Measurements from ENCODE around the gene SON.

The SON gene

DNA sequence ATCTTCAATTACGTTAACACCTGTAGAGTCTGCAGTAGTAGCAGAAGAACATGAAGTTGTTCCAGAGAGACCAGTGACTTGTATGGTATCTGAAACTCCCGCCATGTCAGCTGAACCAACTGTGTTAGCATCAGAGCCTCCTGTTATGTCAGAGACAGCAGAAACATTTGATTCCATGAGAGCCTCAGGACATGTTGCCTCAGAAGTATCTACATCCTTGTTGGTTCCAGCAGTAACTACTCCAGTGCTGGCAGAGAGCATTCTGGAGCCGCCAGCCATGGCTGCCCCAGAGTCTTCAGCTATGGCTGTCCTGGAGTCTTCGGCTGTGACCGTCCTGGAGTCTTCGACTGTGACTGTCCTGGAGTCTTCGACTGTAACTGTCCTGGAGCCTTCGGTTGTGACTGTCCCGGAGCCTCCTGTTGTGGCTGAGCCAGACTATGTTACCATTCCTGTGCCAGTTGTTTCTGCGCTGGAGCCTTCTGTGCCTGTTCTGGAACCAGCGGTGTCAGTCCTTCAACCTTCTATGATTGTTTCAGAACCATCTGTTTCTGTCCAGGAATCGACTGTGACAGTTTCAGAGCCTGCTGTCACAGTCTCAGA is 10.3 kb downstream of the SON start:
- ChIA-PET POLR2A (no interaction called here), CTCF (interaction anchor here (0.6 kb wide), 1 partner anchor 425 kb away, joined by 3 read pairs; no protein-coding TSS in a partner anchor)
- TF ChIP-seq ZNF600 (tag by site-specific recombination; IDR thresholded peaks at IDR 0.05) (peak; percentile 76; the same call in 1 of the 2 replicates), SCRT2 (tag by site-specific recombination; IDR thresholded peaks at IDR 0.05) (peak; percentile 50; the same call in 1 of the 2 replicates), HOXC10 (CRISPR knock-in tag; IDR thresholded peaks at IDR 0.05) (no peak), ZNF677 (tag by site-specific recombination; IDR thresholded peaks at IDR 0.05) (no peak)
- TF ChIP-seq, protein P1, sequence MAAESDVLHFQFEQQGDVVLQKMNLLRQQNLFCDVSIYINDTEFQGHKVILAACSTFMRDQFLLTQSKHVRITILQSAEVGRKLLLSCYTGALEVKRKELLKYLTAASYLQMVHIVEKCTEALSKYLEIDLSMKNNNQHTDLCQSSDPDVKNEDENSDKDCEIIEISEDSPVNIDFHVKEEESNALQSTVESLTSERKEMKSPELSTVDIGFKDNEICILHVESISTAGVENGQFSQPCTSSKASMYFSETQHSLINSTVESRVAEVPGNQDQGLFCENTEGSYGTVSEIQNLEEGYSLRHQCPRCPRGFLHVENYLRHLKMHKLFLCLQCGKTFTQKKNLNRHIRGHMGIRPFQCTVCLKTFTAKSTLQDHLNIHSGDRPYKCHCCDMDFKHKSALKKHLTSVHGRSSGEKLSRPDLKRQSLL (tag by site-specific recombination; IDR thresholded peaks at IDR 0.05) = peak; percentile 92
- Histone ChIP-seq H3K9me3 (ENCODE audit: control insufficient read depth, insufficient read depth, low read depth, low read length) (no peaks in the 10 kb centered on the region), H3K4me1 (ENCODE audit: control insufficient read depth, insufficient read depth, low read length) (no peaks in the 10 kb centered on the region), H3K4me3 (ENCODE audit: low read depth, low read length) (no peak overlapping the region), H3K36me3 (ENCODE audit: control insufficient read depth in 2 of 2, insufficient read depth in 1 of 2, low read length in 2 of 2) (peaks cover 54 to 98% of the 10 kb centered on the region in 2 experiments), H3K27ac (ENCODE audit: extremely low read depth, low read depth, low read length) (no peak overlapping the region)

DNA sequence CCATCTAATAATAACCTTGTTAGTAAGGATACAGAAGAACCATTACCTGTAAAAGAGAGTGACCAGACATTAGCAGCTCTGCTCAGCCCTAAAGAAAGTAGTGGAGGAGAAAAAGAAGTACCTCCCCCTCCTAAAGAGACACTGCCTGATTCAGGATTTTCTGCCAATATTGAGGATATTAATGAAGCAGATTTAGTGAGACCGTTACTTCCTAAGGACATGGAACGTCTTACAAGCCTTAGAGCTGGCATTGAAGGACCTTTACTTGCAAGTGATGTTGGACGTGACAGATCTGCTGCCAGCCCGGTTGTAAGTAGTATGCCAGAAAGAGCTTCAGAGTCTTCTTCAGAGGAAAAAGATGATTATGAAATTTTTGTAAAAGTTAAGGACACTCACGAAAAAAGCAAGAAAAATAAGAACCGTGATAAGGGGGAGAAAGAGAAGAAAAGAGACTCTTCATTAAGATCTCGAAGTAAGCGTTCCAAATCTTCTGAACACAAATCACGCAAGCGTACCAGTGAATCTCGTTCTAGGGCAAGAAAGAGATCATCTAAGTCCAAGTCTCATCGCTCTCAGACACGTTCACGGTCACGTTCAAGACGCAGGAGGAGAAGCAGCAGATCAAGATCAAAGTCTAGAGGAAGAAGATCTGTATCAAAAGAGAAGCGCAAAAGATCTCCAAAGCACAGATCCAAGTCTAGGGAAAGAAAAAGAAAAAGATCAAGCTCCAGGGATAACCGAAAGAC is 11.6 kb downstream of the SON start:
- Histone ChIP-seq H3K4me1 (ENCODE audit: control insufficient read depth, insufficient read depth, low read length) (no peaks in the 10 kb centered on the region), H3K4me3 (ENCODE audit: low read depth, low read length) (no peak overlapping the region), H3K36me3 (ENCODE audit: control insufficient read depth in 2 of 2, insufficient read depth in 1 of 2, low read length in 2 of 2) (peaks cover 54 to 99% of the 10 kb centered on the region in 2 experiments), H3K27ac (ENCODE audit: extremely low read depth, low read depth, low read length) (no peak overlapping the region), H3K9me3 (ENCODE audit: control insufficient read depth, insufficient read depth, low read depth, low read length) (no peaks in the 10 kb centered on the region)
- ChIA-PET CTCF (interaction anchor here (1.1 kb wide), 1 partner anchor 12 kb away, joined by 3 read pairs; no protein-coding TSS in a partner anchor), POLR2A (no interaction called here)
- TF ChIP-seq, protein P2, sequence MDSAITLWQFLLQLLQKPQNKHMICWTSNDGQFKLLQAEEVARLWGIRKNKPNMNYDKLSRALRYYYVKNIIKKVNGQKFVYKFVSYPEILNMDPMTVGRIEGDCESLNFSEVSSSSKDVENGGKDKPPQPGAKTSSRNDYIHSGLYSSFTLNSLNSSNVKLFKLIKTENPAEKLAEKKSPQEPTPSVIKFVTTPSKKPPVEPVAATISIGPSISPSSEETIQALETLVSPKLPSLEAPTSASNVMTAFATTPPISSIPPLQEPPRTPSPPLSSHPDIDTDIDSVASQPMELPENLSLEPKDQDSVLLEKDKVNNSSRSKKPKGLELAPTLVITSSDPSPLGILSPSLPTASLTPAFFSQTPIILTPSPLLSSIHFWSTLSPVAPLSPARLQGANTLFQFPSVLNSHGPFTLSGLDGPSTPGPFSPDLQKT (IDR thresholded peaks at IDR 0.05; ENCODE audit: borderline replicate concordance, low read depth, low read length) = no peak
- TF ChIP-seq MZF1 (tag by site-specific recombination; IDR thresholded peaks at IDR 0.05; ENCODE audit: borderline replicate concordance) = no peak
- TF ChIP-seq, protein P3, sequence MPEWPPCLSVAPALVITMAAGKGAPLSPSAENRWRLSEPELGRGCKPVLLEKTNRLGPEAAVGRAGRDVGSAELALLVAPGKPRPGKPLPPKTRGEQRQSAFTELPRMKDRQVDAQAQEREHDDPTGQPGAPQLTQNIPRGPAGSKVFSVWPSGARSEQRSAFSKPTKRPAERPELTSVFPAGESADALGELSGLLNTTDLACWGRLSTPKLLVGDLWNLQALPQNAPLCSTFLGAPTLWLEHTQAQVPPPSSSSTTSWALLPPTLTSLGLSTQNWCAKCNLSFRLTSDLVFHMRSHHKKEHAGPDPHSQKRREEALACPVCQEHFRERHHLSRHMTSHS (tag by site-specific recombination; IDR thresholded peaks at IDR 0.05) = no peak

DNA sequence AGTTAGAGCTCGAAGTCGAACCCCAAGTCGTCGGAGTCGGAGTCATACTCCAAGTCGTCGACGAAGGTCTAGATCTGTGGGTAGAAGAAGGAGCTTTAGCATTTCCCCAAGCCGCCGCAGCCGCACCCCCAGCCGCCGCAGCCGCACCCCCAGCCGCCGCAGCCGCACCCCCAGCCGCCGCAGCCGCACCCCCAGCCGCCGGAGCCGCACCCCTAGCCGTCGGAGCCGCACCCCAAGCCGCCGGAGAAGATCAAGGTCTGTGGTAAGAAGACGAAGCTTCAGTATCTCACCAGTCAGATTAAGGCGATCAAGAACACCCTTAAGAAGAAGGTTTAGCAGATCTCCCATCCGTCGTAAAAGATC is 12.1 kb downstream of the SON start:
- TF ChIP-seq ZNF521 (tag by site-specific recombination; IDR thresholded peaks at IDR 0.05) = no peak
- TF ChIP-seq, protein P4, sequence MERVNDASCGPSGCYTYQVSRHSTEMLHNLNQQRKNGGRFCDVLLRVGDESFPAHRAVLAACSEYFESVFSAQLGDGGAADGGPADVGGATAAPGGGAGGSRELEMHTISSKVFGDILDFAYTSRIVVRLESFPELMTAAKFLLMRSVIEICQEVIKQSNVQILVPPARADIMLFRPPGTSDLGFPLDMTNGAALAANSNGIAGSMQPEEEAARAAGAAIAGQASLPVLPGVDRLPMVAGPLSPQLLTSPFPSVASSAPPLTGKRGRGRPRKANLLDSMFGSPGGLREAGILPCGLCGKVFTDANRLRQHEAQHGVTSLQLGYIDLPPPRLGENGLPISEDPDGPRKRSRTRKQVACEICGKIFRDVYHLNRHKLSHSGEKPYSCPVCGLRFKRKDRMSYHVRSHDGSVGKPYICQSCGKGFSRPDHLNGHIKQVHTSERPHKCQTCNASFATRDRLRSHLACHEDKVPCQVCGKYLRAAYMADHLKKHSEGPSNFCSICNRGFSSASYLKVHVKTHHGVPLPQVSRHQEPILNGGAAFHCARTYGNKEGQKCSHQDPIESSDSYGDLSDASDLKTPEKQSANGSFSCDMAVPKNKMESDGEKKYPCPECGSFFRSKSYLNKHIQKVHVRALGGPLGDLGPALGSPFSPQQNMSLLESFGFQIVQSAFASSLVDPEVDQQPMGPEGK (tag by site-specific recombination; IDR thresholded peaks at IDR 0.05) = no peak
- Histone ChIP-seq H3K27ac (ENCODE audit: extremely low read depth, low read depth, low read length) (no peak overlapping the region), H3K4me1 (ENCODE audit: control insufficient read depth, insufficient read depth, low read length) (no peaks in the 10 kb centered on the region), H3K4me3 (ENCODE audit: low read depth, low read length) (no peak overlapping the region), H3K36me3 (ENCODE audit: control insufficient read depth in 2 of 2, insufficient read depth in 1 of 2, low read length in 2 of 2) (peaks cover 58 to 99% of the 10 kb centered on the region in 2 experiments), H3K9me3 (ENCODE audit: control insufficient read depth, insufficient read depth, low read depth, low read length) (no peaks in the 10 kb centered on the region)
- CTCF ChIA-PET = interaction anchor here (1.1 kb wide), 1 partner anchor 11 kb away, joined by 3 read pairs; no protein-coding TSS in a partner anchor
- POLR2A ChIA-PET = interaction anchor here (2.2 kb wide), 1 partner anchor 12 kb away, joined by 6 read pairs; the partner anchor contains the start of gene SON

Measured in HEK293 (cell line).